HG03196 (cell line): Measurements from ENCODE around the gene ARID3A.
A peak's percentile ranks its signal among the peaks of the same experiment; 100 is the strongest.

Experiments used
- ATAC-seq: cut with Tn5 transposase; IDR thresholded peaks from one replicate; pipeline ENCODE4 v1.9.1; 2021; ENCODE audit not compliant: unreplicated experiment

The ARID3A gene

DNA sequence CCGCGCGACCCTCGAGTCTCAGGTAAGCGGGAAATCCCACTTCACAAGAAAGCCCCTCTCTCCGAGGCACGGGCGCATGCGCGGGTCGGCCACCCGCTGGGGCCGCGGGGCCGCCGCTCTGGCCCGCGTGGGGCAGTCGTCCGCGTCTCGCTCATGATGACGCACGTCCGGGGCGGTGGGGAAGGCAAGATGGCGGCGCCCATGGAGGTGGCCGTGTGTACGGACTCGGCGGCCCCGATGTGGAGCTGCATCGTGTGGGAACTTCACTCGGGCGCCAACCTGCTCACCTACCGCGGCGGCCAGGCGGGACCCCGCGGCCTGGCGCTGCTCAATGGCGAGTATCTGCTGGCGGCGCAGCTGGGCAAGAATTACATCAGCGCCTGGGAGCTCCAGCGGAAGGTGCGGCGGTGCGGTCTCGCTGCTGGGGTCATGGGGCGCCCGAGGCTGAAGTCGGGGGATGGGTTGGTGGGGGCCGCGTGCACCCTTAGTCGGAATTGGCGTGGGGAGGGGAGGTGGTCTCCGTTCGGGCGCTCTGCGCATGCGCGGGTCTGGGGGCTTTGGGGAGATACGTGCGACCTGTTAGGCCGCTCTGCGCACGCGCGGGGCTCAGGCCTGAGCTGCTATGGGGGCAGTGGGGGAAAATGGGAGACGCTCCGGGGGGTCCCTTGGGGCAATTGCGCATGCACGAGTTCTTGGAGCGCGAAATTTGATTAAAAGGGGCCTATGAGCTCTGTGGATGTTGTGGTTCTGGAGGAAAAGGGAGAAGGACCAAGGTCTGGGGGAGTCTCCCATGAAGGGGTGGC is 58.5 kb downstream of the ARID3A start, which contains the start of gene WDR18:
TSS of gene WDR18 (plus strand) at position 181 of the 803 bp plus-strand sequence. CDS start at position 190, 9 bp downstream.
- ATAC-seq: peak; percentile 76

DNA sequence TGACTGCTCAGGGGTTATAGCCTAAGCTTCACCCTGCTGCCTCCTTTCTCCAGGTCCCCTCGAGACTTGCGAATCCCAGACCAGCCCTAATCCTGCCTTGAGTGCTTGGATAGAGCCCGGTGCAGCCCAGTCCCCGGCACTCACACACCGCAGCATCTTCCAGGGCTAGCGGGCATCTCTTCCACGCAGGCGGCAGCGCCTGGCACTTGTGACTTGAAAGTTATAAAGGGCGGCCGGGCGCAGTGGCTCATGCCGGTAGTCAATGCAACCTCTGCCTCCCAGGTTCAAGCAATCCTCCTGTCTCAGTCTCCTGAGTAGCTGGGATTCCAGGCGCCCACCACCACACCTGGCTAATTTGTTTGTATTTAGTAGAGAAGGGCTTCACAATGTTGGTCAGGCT is 60.2 kb downstream of the ARID3A start:
- no peak for ATAC-seq

DNA sequence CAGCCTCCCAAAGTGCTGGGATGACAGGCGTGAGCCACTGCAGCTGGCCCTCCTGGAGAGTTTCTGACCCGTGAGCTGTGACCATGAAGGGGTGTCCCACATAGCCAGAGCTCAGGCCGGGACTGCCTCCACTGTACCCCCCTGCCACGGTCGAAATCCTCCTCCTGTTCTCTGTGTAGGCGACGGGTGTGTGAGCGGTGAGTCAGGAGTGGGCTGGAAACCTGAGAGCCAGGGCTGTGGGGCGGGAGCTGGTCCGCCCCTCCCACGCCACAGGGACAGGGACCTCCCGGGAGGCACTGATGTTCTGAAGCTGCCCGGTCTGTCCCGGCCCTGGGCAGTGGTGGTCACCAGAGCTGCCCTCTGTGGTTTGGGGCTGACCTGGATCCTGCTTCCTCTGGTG is 62.2 kb downstream of the ARID3A start:
- no peak for ATAC-seq

DNA sequence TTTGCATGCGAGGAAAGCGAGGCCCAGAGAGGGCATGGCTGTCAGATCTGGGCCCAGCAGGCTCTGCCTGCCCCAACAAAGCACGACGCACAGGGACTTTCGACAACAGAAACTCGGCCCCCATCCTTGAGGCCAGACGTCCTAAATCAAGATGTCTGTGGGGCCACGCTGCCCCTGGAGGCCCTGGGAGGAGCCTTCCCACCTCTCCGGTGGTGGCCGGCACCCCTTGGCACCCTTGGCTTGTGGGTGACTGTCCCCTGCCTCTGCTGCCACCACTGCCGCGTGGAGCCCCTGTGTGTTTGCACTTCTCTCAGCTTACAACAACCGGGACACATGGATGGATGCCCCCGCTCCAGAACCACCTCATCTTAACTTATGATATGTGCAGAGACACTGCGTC is 62.7 kb downstream of the ARID3A start:
- ATAC-seq: no peak

DNA sequence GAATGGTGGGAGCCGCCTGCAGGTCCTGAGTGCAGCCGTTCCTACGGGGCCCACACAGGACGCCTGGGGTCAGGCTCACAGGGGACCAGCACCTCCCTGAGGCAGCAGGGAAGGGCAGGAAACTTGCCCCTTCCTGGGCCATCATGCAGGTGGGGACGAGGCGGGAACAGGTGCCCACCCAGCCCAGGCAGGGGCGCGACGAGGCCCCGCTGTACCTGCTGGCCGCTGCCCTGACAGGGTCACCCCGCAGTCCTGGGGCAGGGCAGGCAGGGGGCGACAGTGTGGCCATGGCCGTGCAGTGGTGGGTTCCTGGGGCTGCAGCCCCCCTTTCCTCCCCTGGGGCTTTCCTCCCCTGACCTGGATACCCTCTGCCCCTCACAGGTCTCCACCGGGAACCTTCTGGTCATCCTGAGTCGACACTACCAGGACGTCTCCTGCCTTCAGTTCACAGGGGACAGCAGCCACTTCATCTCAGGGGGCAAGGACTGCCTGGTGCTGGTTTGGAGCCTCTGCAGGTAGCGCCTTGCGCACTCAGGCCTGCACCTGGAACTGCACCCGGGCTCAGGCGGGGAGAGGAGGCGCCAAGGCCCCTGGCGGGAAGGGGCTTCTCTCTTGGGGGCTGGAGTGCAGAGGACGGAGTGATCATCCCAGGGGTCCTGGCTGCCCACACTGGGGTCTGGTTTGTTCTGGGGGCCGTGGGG is 63.7 kb downstream of the ARID3A start:
- no peak for ATAC-seq

DNA sequence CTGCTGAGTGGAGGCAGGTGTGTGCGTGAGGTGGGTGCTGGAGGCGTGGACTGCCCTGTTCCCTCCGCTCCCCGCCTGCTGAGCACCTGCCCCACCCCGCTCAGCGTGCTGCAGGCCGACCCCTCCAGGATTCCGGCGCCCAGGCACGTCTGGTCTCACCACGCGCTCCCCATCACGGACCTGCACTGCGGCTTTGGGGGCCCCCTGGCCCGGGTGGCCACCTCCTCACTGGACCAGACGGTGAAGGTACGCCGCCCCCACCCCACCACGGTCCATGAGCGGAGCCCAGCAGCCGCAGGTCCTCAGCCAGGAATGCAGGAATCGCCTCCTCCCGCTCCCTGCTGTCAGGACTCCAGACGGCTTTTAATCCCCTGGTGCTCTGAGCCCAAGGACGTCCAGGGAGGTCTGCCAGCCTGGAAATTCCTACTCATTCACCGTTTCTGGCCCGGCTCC is 64.3 kb downstream of the ARID3A start:
- no peak for ATAC-seq

DNA sequence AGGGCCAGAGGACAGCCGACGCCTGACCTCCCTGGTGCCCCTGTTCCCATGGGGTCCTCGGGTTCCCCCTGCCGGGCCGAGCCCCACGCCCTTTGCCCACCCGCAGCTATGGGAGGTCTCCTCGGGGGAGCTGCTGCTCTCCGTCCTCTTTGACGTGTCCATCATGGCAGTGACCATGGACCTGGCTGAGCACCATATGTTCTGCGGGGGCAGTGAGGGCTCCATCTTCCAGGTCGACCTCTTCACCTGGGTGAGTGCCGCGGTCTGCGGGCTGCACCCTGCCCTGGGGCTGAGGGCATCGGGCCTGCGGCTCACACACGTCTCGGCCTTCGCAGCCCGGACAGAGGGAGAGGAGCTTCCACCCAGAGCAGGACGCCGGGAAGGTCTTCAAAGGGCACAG is 64.9 kb downstream of the ARID3A start:
- no peak for ATAC-seq

DNA sequence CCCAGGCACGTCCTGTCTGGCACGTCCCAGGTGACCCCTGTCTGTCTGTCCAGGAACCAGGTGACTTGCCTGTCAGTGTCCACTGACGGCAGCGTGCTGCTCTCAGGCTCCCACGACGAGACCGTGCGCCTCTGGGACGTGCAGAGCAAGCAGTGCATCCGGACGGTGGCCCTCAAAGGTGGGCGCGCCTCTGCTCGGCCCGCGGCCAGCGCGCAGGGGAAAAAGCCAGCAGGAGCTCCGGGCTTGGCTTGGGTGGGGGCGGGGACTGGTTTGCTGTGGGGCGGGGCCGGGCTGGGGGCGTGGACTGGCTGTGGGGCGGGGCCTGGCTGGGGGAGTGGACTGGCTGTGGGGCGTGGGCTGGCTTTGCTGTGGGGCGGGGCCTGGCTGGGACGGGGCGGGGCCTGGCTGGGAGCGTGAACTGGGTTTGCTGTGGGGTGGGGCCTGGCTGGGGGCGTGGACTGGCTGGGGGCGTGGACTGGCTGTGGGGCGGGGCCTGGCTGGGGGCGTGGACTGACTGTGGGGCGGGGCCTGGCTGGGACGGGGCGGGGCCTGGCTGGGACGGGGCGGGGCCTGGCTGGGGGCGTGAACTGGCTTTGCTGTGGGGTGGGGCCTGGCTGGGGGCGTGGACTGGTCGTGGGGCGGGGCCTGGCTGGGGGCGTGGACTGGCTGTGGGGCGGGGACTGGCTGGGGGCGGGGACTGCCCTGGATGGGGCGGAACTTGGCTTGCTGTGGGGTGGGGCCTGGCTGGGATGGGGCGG is 65.5 kb downstream of the ARID3A start:
- no peak for ATAC-seq

DNA sequence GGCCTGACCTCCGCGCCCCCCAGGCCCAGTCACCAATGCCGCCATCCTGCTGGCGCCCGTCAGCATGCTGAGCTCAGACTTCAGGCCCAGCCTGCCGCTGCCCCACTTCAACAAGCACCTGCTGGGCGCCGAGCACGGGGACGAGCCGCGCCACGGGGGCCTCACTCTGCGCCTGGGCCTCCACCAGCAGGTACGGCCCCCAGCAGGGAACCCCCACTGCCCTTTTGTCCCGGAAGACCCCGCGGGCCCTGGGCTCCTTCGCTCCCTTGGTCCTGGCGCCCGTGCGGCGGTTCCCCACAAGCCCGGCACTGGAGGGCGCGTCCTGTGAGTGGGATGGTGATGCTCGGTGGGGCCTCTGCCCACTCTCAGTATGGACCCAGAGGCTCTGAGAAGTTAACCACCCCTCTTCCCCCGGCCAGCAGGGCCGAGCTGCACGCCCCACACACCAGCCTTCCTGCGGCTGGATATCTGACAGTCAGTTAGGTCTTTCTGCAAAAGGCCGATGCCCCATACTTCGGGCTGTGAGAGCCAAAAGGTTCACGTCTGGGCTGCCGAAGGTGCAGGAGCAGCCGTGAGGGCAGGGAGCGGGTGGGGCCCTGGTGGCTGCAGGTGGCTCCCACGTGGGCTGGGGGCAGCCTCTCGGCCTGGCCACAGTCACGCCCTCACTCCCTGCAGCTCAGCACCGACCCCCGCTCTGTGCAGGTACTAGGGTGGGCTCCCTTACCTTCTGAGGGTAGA is 66.3 kb downstream of the ARID3A start:
- ATAC-seq: no peak

DNA sequence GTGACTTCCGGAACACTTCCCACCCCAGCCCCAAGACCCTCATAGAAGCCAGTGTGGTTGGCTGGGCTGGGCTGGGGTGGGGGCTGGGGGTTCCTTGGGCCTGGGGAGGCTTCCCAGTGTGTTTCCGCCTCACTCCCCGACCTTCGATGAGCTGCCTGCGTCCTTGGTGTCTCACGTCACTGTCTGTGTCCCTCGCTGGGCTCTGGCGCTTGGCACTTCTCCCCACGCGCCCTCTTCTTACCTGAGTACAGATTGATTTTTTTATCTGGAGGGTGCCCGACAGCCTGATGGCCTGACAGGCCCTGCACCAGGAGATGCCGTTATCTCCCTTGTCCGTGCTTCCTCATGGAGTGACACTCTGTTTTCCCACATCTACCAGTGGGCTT is 66.8 kb downstream of the ARID3A start:
- ATAC-seq: no peak

DNA sequence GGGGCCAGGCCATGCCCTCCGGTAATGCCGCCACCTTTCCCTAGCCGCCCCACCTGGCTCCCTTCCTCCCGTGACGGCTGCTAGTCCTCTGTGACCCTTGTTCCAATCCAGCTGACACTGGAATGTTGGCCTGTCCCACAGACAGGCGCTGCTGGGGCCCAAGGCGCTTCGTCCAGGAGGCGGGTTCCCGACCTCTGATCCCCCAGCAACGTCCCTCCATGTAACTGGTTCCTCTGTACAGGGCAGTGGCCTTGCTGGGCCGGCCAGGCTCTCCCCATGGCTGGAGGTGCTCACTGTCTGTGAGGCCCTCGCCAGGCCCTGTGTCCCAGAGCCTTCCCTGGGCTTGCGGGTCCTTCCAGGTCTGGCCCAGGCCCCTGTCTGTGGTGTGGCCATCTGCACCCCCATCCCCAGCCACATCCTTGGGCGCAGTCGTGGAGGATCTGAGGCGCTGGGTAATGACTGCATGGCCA is 67.6 kb downstream of the ARID3A start:
- ATAC-seq: no peak

DNA sequence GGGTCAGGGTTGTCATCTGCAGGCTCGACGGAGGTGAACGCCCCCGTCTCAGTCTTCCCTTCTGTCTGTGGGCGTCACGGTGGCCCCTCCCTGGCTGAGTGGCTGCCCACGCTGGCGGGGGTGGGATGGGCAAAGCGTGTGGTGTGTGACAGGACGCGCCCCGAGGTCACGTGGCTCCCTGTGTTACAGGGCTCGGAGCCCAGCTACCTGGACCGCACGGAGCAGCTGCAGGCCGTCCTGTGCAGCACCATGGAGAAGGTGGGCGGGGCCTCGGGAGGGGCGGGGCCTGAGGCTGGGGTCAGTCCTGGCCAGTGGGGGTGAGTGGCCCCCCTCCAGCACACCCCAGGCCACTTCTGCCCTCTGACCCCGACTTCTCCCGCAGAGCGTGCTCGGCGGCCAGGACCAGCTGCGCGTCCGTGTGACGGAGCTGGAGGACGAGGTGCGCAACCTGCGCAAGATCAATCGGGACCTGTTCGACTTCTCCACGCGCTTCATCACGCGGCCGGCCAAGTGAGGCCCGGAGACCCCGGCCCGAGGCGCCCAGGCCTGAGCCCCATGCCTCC is 68.1 kb downstream of the ARID3A start:
- no peak for ATAC-seq

DNA sequence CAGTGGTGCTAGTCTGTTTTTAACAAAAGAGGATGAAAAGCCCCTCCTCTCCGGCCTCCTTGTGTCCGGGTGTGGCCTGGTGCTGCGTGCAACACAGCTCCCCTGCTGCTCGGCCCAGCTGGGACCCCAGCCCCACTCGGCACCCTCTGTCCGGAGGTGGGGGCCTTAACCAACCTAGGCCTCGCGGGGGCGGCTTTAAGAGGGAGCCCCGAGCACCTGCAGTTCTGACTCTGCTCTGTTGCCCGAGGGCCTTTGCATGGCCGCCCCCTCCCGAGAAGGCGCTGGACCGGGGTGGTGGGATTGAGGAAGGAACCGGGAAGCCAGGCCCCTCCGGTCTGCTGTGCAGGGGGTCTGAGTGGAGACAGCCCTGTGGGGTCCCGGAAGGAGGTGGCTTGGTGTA is 68.7 kb downstream of the ARID3A start:
- no peak for ATAC-seq

DNA sequence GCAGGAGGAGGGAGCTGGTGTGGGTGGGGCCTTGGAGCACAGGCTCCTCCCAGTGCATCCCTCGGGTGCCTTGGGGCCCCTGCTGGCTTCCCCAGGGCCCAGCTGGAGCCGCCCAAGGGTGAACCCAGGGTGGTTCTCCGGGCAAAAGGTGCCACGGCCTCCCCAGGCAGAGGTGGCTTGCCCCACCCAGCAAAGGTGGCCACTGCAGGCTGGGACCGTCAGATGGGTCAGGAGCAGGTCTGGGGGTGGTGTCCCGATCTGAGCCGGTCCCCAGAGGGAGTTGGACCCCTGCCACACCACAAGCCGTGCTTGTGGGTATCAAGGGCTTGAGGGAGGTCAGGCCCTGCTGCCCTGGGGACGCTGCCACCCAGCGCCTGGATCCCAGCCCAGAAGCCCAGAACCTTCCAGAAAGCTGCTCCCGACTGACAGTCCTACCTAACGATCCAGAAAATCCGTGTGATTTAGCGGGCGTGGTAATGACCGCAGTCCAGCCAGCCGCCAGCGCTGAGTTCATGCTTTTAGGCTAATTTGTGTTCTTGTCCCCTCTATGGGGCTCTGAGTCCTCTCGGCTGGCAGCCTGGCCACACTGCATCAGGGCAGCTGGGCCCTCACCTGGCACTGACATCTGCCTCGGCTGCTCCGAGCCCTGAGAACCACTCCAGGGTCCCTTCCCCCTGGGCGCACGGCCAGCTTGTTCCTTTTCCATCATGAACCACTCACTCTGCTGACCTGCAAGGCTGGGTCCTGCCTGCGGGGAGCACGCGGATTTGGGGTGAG is 69.4 kb downstream of the ARID3A start:
- ATAC-seq: no peak

DNA sequence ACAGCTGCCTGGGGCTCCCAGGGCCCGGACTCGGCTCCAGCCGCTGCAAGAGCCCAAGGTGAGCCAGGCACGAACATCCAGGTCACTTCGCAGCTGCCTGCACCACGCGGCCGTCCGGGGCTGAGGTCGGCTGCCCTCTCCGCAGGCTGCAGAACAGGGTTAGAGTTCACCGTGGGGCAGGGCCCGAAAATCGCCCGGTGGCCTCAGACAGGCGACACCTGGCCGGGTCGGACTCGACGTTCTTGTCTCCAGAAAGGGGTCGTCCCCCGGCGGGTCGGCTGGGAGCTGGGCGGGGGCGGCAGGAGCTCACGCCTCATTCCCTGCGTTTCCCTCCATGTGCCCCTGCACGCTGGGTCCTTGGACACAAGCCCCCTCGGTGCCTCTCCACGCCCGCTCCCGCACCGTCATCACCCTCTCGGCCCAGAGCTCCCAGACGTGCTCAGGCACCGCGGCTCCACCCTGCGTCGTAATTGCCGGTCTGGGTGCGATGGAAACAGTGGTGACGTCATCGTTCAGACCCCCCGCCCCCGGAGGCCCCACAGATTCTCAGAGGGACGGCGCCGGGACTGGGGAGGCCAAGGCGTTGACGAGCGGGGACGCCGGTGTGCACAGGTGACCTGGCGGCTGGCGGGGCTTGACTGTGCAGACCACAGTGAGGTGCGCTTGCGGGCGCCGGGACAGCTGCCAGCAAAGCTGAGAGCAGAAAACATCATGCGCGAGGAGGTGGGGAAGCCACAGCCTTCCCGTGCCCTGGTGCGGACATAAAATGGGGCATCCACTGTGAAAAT is 70.4 kb downstream of the ARID3A start:
- ATAC-seq: no peak

DNA sequence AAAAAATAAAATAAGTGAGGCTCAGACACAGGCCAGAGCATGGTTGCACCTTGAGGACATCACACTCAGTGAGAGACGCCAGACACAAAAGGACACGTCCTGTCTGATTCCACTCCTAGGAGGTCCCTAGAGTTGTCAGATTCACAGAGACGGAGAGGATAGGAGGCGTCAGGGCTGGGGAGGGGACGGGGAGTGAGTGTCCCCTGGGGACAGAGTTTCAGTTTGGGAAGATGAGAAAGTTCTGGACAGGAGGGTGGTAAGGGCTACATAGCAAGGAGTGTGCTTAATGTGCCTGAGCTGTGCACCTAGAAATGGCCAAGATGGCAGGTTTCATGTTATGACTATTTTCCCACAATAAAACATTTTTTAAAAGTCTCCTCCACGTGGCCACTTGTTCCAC is 72.2 kb downstream of the ARID3A start:
- ATAC-seq: no peak

DNA sequence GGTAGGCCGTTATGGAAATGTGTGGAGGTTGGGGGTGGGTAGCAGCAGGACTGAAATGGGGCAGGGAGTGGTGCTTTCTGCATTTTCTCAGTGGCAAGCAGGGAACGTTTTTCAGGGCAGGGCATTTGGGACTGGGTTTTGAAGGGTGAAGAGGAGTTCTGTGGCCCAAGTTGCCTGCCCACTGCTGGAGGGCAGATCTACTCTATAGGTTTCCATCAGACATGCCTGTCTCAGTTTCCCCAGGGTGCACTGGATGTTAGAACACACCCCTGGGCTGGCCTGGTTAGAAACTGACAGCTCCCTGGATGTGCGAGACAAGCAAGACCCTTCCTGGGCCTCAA is 73.5 kb downstream of the ARID3A start:
- no peak for ATAC-seq

DNA sequence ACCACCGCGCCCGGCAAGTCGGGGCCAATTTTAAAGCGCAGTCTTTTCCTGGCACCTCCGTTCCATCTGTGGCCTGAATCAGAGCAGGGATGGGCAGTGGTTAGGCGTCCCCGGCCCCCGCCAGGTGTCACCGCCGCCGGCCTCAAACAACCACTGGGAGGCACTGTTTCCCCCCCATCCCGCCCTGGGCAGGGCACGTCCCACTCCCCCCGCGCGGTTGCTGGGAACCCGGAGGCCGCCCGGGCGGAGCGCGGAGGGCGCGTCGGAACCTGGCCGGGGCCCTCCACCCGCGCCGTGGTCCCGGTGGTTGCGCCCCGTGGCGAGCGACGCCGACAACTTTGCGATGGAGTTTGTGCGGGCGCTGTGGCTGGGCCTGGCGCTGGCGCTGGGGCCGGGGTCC is 74.3 kb downstream of the ARID3A start, which contains the start of gene GRIN3B:
TSS of gene GRIN3B (plus strand) at position 325 of the 400 bp plus-strand sequence. CDS start at position 344, 19 bp downstream.
- ATAC-seq: no peak
